Activated CD8-positive, alpha-beta memory T cell treated with anti-CD3 and anti-CD28 coated beads for 24 hours (primary cell): ENCODE results near the gene KCNS3.
"Not testable (repeated sequence)": the region's sequence is repeated elsewhere in the genome, so short reads cannot be mapped to it uniquely, and the experiment has no call there.

Experiments
- DNase-seq: peaks from one replicate; pipeline ENCODE4 v3.0.0-alpha.2; 2020

Gene KCNS3

GRCh38 chr2:17950006-17950405 is 71.5 kb downstream of the KCNS3 start:
- DNase-seq = no peak

- no peak for DNase-seq
Measured at GRCh38 chr2:17951563-17951962, 73.1 kb downstream of the KCNS3 start.

- no peak for DNase-seq
Measured at GRCh38 chr2:17958466-17959092, 80.1 kb downstream of the KCNS3 start.

DNA sequence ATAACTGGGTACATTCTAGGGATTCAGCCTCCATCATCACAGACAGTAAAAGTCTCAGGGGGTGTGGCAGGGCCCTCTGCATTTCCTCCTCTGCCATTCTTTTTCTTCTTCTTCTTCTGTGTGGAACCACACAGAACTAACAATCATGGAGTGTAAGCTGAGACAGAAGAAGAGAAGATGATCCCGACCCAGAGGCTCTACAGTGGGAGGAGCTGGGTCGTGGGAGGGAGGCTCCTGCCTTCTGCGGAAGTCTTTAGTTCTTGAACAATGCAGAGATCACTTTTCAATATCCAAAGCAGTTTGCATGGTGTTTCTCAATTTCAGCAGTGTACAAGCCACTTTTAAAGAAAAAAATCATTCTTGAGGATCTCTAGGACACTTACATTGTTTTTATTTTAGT is 80.9 kb downstream of the KCNS3 start:
- DNase-seq = no peak

- no peak for DNase-seq
Measured at GRCh38 chr2:17959833-17960232, 81.4 kb downstream of the KCNS3 start.

- no peak for DNase-seq
Measured at GRCh38 chr2:17960925-17961324, 82.5 kb downstream of the KCNS3 start.

- no peak for DNase-seq
Measured at GRCh38 chr2:17961789-17962188, 83.3 kb downstream of the KCNS3 start.

- no peak for DNase-seq
Measured at GRCh38 chr2:17962876-17963275, 84.4 kb downstream of the KCNS3 start.

DNA sequence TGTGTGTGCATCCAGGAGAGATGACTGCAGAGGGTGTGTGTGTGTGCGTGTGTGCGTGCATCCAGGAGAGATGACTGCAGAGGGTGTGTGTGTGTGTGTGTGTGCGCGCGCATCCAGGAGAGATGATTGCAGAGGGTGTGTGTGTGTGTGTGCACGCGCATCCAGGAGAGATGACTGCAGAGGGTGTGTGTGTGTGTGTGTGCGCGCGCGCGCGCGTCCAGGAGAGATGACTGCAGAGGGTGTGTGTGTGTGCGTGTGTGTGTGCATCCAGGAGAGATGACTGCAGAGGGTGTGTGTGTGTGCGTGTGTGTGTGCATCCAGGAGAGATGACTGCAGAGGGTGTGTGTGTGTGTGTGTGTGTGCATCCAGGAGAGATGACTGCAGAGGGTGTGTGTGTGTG is 85.1 kb downstream of the KCNS3 start:
- DNase-seq = not testable (repeated sequence)

DNA sequence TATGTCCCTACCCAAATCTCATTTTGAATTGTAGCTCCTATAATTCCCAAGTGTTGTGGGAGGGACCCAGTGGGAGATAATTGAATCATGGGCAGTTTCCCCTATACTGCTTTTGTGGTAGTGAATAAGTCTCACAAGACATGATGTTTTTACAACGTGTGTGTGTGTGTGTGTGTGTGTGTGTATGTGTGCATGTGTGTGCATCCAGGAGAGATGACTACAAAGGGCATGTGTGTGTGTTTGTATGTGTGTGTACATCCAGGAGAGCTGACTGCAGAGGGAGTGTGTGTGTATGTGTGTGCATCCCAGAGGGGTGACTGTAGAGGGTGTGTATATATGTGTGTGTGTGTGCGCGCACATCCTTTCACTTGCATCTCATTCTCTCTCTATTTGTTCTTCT is 86.7 kb downstream of the KCNS3 start:
- DNase-seq = no peak

DNA sequence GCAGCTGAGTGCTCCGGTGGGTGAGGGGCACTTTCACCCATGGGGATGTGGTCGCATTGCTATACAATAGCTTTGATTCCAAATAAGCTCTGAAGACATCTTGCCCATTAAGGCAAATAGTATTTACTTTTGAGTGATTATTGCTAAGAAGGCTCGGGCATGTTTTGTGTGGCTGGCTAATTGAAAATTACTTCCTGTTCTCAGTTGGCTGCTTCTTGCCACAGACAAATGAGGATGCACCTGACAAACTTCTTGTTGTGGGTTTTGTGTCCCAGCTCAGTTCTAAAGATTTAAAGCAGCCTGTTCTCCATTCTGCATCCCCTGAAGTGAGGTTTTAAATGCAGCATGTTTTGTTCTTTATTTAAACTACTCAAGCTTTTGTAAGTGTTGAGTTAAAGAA is 88.3 kb downstream of the KCNS3 start:
- no peak for DNase-seq

DNA sequence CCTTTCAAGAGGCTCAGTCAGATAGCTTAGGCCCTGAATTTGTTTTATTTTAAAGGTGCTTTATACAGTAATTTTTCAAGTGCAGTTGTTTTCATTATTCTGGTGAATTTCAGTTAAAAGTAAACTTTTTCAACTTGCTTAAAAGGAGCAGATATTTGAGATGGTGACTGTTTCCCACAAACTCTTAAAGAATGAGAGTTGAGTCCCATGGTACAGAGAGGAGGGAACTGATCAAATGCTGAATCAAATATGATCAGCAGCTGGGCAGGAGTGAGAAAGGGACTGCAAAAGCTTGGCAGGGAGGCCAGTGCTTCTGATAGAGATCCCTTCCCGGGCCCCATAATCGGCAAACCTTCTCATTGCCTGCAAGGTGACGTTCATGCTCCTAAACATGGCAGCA is 91.2 kb downstream of the KCNS3 start:
- DNase-seq = no peak

DNA sequence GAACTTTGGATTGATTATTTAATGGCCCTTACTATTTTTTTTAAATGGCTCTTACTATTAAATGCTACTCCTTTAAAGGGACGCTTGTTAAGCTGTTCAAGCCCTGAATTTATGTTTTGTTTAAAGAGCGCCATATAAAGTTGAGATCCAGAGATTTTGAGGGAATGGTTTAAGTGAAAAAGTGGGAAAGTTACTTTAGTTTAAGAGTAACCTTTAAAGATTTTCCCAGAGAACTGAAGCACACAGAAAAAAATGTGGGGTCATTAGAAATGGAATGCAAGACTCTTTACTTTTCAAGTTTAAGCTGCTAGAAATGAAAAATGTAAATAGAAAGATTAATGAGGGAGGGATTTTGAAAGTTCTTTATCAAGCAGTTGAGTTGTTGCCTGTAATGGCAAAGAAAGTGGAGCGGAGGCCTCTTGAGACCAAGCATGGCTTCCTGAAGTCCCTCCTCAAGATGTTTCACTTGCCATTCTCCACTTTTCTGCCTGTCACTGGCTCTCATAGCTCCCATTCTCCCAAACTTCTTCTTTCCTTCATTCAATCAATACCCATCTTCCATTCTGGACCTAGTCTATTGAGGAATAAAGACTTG is 93.2 kb downstream of the KCNS3 start:
- DNase-seq = no peak

DNA sequence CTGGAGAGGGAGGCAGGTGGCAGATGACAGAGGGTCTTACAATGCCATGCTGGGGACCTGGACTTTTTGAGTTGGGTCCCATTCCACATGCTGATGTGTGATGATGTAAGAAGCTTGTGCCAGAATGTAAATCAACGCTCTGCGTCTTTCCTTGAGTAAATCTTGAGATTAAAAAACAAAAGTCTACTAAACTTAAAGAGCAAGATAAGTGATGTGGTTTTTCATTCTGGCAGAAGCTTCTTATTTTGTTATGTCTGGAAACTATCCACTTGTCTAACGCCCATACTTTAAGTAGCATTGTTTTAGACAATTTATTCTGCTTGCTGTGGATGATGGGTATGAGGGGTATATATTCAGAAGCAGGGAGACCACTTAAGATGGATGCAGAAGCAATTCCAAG is 94.5 kb downstream of the KCNS3 start:
- no peak for DNase-seq

- DNase-seq = no peak
Measured at GRCh38 chr2:17975401-17975800, 96.9 kb downstream of the KCNS3 start.

DNA sequence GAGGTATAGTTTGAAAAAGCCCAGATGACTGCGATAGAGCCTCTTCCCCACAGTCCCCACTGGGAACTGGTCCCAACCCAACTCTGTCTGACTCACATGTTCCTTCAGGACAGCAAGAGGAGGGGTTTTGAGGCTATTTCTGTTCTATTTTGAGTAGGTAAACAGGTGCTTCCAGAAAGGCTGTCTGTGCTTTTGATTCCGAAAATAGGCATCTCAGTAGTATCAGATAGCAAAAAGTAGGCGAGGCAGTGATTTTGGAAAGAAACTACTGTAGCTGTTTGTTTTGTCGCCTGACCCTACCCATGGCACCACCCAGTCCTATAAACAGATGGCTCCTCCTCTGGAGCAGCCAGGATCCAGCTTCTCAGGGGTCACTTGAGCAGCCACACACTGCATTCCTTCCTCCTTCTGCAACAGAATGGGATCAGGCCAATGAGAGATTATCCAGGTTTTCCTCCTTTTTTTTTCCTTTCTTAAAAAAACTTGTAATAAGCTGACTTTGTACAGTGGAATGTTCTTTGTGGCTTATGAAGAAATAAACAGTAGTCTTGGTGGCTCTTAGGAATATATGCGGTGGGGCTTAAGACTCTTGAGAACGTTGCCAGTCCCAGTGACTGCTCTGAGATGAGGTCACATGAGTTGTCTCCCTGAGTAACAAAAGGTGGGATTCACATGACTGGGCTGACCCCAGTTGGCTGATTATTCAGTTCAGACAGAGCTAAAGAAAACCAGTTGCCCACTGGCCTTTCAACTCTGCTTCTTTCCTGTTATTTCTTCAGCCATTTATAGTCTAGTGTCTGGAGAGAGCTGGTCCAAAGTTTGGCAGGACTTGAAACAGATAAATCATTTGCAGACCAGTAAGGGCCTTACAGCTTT is 98.6 kb downstream of the KCNS3 start:
- no peak for DNase-seq

- no peak for DNase-seq
Measured at GRCh38 chr2:17979707-17980106, 101.2 kb downstream of the KCNS3 start.

GRCh38 chr2:17981936-17982335 is 103.5 kb downstream of the KCNS3 start:
- DNase-seq = no peak
